HG02981 (cell line): Measurements from ENCODE around the gene MRPL19.
A peak's percentile ranks its signal among the peaks of the same experiment; 100 is the strongest.
"Not testable (repeated sequence)": the region's sequence is repeated elsewhere in the genome, so short reads cannot be mapped to it uniquely, and the experiment has no call there.

Experiments
- ATAC-seq: cut with Tn5 transposase; IDR thresholded peaks from one replicate; pipeline ENCODE4 v1.9.1; 2021; ENCODE audit warnings: mild to moderate bottlenecking, moderate library complexity; ENCODE audit not compliant: unreplicated experiment

The MRPL19 gene

GRCh38 chr2:75657798-75658197 lies 11.2 kb downstream of the MRPL19 start:
- ATAC-seq: no peak

GRCh38 chr2:75666911-75667310 lies 20.3 kb downstream of the MRPL19 start:
- ATAC-seq: no peak

- no peak for ATAC-seq
Observed at GRCh38 chr2:75667884-75668283, 21.3 kb downstream of the MRPL19 start.

GRCh38 chr2:75675423-75675822 lies 28.8 kb downstream of the MRPL19 start:
- not testable (repeated sequence) for ATAC-seq

- no peak for ATAC-seq
Observed at GRCh38 chr2:75675908-75676307, 29.3 kb downstream of the MRPL19 start.

GRCh38 chr2:75676464-75676863 lies 29.9 kb downstream of the MRPL19 start:
- no peak for ATAC-seq

GRCh38 chr2:75679556-75679955 lies 33.0 kb downstream of the MRPL19 start:
- ATAC-seq: no peak

- no peak for ATAC-seq
Observed at GRCh38 chr2:75680402-75680801, 33.8 kb downstream of the MRPL19 start.

GRCh38 chr2:75683430-75683829 lies 36.8 kb downstream of the MRPL19 start:
- ATAC-seq: not testable (repeated sequence)

- ATAC-seq: no peak
Observed at GRCh38 chr2:75688196-75688595, 41.6 kb downstream of the MRPL19 start.

GRCh38 chr2:75698918-75699317 lies 52.3 kb downstream of the MRPL19 start:
- no peak for ATAC-seq

- no peak for ATAC-seq
Observed at GRCh38 chr2:75702593-75702992, 56.0 kb downstream of the MRPL19 start.

- ATAC-seq: no peak
Observed at GRCh38 chr2:75703589-75704287, 57.2 kb downstream of the MRPL19 start.

- ATAC-seq: no peak
Observed at GRCh38 chr2:75705921-75706320, 59.3 kb downstream of the MRPL19 start.

- no peak for ATAC-seq
Observed at GRCh38 chr2:75707901-75708300, 61.3 kb downstream of the MRPL19 start.

GRCh38 chr2:75709297-75709696 lies 62.7 kb downstream of the MRPL19 start:
- ATAC-seq: no peak

GRCh38 chr2:75710220-75710576 lies 63.6 kb downstream of the MRPL19 start:
- ATAC-seq: no peak

GRCh38 chr2:75710577-75711253 lies 64.1 kb downstream of the MRPL19 start, which contains the start of gene GCFC2:
GCFC2 (minus strand) TSS chr2:75710915; CDS start chr2:75710855, 60 bp downstream.
- ATAC-seq: peak; percentile 89

GRCh38 chr2:75711590-75711989 lies 65.0 kb downstream of the MRPL19 start:
- not testable (repeated sequence) for ATAC-seq

GRCh38 chr2:75716406-75716805 lies 69.8 kb downstream of the MRPL19 start:
- no peak for ATAC-seq

- ATAC-seq: no peak
Observed at GRCh38 chr2:75719616-75720015, 73.0 kb downstream of the MRPL19 start.

GRCh38 chr2:75720525-75720924 lies 73.9 kb downstream of the MRPL19 start:
- ATAC-seq: no peak
